PFSK-1 (cell line): ENCODE data around the gene TBCEL.

Experiments
- POLR2AphosphoS5 ChIP-seq: IDR thresholded peaks from 2 replicates; pipeline ENCODE4 v1.6.1; 2012; ENCODE audit warnings: low read depth, mild to moderate bottlenecking, control low read depth, low read length, moderate library complexity
- SIN3A ChIP-seq: IDR thresholded peaks from 2 replicates; pipeline ENCODE4 v1.6.1; 2012; ENCODE audit warnings: mild to moderate bottlenecking, low read length, moderate library complexity, borderline replicate concordance; ENCODE audit not compliant: insufficient read depth
- TAF1 ChIP-seq: IDR thresholded peaks from 2 replicates; pipeline ENCODE4 v1.6.1; 2012; ENCODE audit warnings: low read length, control low read depth, borderline replicate concordance; ENCODE audit not compliant: insufficient read depth
- TF ChIP-seq, protein P1 (sequence below), 2 experiments: IDR thresholded peaks; 2 replicates each; pipeline versions ENCODE4 v1.6.1 to v1.8.0; 2011 to 2012; ENCODE audit warnings: low read depth in 2 of 2, low read length in 2 of 2, control low read depth in 1 of 2, inconsistent platforms in 1 of 2, mild to moderate bottlenecking in 1 of 2, moderate library complexity in 1 of 2; ENCODE audit not compliant: insufficient read depth in 1 of 2

DNA sequence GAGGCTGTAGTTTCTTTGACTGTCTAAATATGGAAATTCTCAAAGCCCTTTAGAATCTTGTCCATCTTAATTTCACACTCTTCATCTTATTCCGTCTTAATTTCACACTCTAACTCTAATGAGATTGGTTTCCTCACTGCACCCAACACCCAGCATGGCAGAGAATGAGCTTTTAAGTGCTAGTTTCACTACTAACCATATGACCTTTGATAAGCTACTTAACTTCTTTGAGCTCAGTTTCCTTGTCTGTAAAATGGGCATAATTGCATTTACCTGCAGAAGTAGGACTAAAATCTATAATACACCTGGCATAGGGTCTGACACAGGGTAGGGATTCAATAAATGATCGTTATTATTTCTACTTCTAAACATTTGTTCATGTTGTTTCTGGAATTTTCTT is 30.4 kb downstream of the TBCEL start:
- TF ChIP-seq, protein P1, sequence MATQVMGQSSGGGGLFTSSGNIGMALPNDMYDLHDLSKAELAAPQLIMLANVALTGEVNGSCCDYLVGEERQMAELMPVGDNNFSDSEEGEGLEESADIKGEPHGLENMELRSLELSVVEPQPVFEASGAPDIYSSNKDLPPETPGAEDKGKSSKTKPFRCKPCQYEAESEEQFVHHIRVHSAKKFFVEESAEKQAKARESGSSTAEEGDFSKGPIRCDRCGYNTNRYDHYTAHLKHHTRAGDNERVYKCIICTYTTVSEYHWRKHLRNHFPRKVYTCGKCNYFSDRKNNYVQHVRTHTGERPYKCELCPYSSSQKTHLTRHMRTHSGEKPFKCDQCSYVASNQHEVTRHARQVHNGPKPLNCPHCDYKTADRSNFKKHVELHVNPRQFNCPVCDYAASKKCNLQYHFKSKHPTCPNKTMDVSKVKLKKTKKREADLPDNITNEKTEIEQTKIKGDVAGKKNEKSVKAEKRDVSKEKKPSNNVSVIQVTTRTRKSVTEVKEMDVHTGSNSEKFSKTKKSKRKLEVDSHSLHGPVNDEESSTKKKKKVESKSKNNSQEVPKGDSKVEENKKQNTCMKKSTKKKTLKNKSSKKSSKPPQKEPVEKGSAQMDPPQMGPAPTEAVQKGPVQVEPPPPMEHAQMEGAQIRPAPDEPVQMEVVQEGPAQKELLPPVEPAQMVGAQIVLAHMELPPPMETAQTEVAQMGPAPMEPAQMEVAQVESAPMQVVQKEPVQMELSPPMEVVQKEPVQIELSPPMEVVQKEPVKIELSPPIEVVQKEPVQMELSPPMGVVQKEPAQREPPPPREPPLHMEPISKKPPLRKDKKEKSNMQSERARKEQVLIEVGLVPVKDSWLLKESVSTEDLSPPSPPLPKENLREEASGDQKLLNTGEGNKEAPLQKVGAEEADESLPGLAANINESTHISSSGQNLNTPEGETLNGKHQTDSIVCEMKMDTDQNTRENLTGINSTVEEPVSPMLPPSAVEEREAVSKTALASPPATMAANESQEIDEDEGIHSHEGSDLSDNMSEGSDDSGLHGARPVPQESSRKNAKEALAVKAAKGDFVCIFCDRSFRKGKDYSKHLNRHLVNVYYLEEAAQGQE (IDR thresholded peaks at IDR 0.05; ENCODE audit: insufficient read depth in 1 of 2, low read depth in 2 of 2, low read length in 2 of 2): no peak
- TF ChIP-seq SIN3A (no peak), POLR2AphosphoS5 (no peak), TAF1 (no peak)
